Activated CD8-positive, alpha-beta memory T cell treated with anti-CD3 and anti-CD28 coated beads, Interleukin-2, amount 50 U/mL, for 24 hours (primary cell): ENCODE results near the gene PAPSS2.

Experiments
- DNase-seq: peaks from one replicate; pipeline ENCODE4 v3.0.0-alpha.2; 2020; ENCODE audit errors: extremely low read depth

The PAPSS2 gene

DNA sequence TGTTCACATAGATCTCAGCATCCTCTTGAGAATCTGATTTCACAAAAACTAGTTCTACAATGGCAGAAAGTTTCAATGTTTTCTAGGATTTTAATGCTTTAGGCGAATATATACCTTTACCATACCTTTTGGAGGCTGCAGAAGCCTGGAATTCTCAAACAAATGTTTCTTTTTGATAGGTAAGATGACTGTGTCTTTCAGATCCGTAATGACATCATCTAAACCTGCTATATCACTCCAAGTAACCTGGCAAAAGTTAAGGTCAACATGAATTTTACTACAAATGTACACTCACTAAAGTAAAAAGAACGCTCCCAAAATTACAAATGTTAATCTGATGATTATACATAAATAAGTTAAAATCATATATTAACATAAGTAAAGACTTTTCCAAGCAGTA, 130.5 kb downstream of the PAPSS2 start:
- DNase-seq: no peak

DNA sequence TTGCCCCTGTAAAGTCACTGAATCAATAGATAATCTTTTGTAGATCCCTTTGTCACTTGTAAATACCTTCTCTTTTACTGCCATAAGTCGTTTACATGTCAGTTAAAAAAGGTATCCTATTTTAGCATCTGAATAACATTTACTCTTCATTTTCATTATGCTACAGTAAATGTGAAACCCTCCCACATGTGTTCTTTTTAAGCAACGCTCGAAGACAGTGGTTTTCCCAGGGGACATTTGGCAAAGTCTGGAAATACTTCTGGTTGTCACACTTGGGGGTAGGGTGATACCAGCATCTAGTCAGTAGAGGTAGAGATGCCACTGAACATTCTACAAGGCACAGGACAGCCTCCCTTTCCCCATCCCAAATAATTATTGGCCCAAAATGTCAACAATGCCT, 134.6 kb downstream of the PAPSS2 start:
- DNase-seq: no peak
